B cell (primary cell): ENCODE measurements around the gene ARID3A. TPM values are rescaled to one million over a fixed set of nuclear protein-coding genes. Genes with fewer than 3 reads are reported as not detected.

Source experiments
- ATAC-seq: fragments of 200-7000 bp; cut with Tn5 transposase; one replicate; pipeline ENCODE4 v1.10.0; 2021; ENCODE audit warnings: low read depth, mild to moderate bottlenecking, moderate number of reproducible peaks, moderate library complexity
- CTCF ChIA-PET: fragments of 350-600 bp; sonication (Branson Sonifier 250); formaldehyde crosslinking; loops from one replicate; lab custom pipeline; 2021; ENCODE audit warnings: antibody characterized with exemption, inconsistent platforms; lab: Charles Lee
- POLR2A ChIA-PET: fragments of 350-600 bp; sonication (Branson Sonifier 250); formaldehyde crosslinking; loops from one replicate; lab custom pipeline; 2021; ENCODE audit warnings: antibody characterized with exemption; lab: Charles Lee
- DNase-seq: peaks from one replicate; pipeline ENCODE4 v3.0.0; 2013
- H2AFZ ChIP-seq: 2 replicates; pipeline ENCODE4 v1.6.1; 2012; ENCODE audit warnings: mild to moderate bottlenecking, low read depth, low read length; ENCODE audit not compliant: insufficient read depth, poor library complexity, severe bottlenecking
- H3K27ac ChIP-seq, 2 donors: 1 replicate in 1 of 2; 2 replicates in 1 of 2; pipeline ENCODE4 v1.5.1; 2012 to 2013; ENCODE audit warnings: low read length in 2 of 2, mild to moderate bottlenecking in 2 of 2, moderate library complexity in 1 of 2
- H3K27me3 ChIP-seq, 4 experiments: fragments of 200-600 bp in 1 of 4; sonication (generic) in 1 of 4; replicated peaks in 1 of 4; 1 replicate in 2 of 4; 2 replicates in 2 of 4; pipeline versions ENCODE4 v1.6.1 to v1.7.0; 2013 to 2016; ENCODE audit warnings: low read length in 3 of 4, mild to moderate bottlenecking in 2 of 4, mixed read lengths in 1 of 4, moderate library complexity in 1 of 4; ENCODE audit not compliant: insufficient read depth in 4 of 4, control insufficient read depth in 3 of 4; ENCODE audit errors: control extremely low read depth in 1 of 4
- H3K36me3 ChIP-seq, 2 experiments: replicated peaks in 1 of 2; 1 replicate in 1 of 2; 2 replicates in 1 of 2; pipeline versions ENCODE4 v1.6.1 to v1.7.1; 2013; ENCODE audit warnings: low read length in 1 of 2; ENCODE audit not compliant: insufficient read depth in 2 of 2, control insufficient read depth in 1 of 2; ENCODE audit errors: control extremely low read depth in 1 of 2, extremely low read depth in 1 of 2
- H3K4me1 ChIP-seq, 2 donors: fragments of 200-600 bp in 1 of 2; sonication (generic) in 1 of 2; 1 replicate in 1 of 2; 2 replicates in 1 of 2; pipeline versions ENCODE4 v1.5.1 to v1.6.1; 2013 to 2017; ENCODE audit warnings: low read length in 2 of 2; ENCODE audit not compliant: control insufficient read depth in 2 of 2, insufficient read depth in 2 of 2
- H3K4me2 ChIP-seq: replicated peaks from 2 replicates; pipeline ENCODE3; 2012; ENCODE audit warnings: mild to moderate bottlenecking, low read depth, low read length; ENCODE audit not compliant: poor library complexity, severe bottlenecking
- H3K4me3 ChIP-seq, 5 experiments: fragments of 200-600 bp in 1 of 5; sonication (generic) in 1 of 5; 1 replicate in 3 of 5; 2 replicates in 2 of 5; pipeline versions ENCODE4 v1.5.1 to v1.7.0; 2011 to 2016; ENCODE audit warnings: low read length in 4 of 5, mild to moderate bottlenecking in 4 of 5, low read depth in 2 of 5, control low read depth in 1 of 5, moderate library complexity in 1 of 5; ENCODE audit not compliant: insufficient read depth in 1 of 5; ENCODE audit errors: control extremely low read depth in 1 of 5, extremely low read depth in 1 of 5
- H3K79me2 ChIP-seq: fragments of 200-600 bp; sonication (generic); one replicate; pipeline ENCODE4 v1.6.0; 2016; ENCODE audit warnings: low read length; ENCODE audit not compliant: control insufficient read depth, insufficient read depth
- H3K9ac ChIP-seq: fragments of 200-600 bp; sonication (generic); 2 replicates; pipeline ENCODE4 v1.6.1; 2017; ENCODE audit warnings: mild to moderate bottlenecking, low read length, moderate library complexity
- H3K9me3 ChIP-seq, 3 donors: one replicate each; pipeline versions ENCODE4 v1.6.1 to v1.7.1; 2013; ENCODE audit warnings: low read length in 2 of 3; ENCODE audit not compliant: control insufficient read depth in 2 of 3, insufficient read depth in 1 of 3; ENCODE audit errors: control extremely low read depth in 1 of 3
- H4K20me1 ChIP-seq: 2 replicates; pipeline ENCODE4 v1.6.0; 2012; ENCODE audit warnings: mild to moderate bottlenecking, low read length; ENCODE audit not compliant: insufficient read depth, control insufficient read depth, poor library complexity, severe bottlenecking
- H3K27ac Mint-ChIP-seq: one replicate; pipeline ENCODE4 v1.8.0; 2021; ENCODE audit warnings: mixed read lengths
- H3K27me3 Mint-ChIP-seq: one replicate; pipeline ENCODE4 v1.8.0; 2021; ENCODE audit warnings: mixed read lengths
- H3K4me1 Mint-ChIP-seq: one replicate; pipeline ENCODE4 v1.8.0; 2021; ENCODE audit warnings: mixed read lengths
- H3K4me3 Mint-ChIP-seq: one replicate; pipeline ENCODE4 v1.8.0; 2021; ENCODE audit warnings: mixed read lengths
- H3K9me3 Mint-ChIP-seq: one replicate; pipeline ENCODE4 v1.8.0; 2022; ENCODE audit warnings: mixed read lengths; ENCODE audit not compliant: insufficient read depth
- EZH2 ChIP-seq: IDR thresholded peaks from 2 replicates; pipeline ENCODE4 v1.6.1; 2012; ENCODE audit warnings: borderline replicate concordance, low read depth, mild to moderate bottlenecking, moderate library complexity, low read length; ENCODE audit not compliant: insufficient read depth, poor library complexity, severe bottlenecking
- WGBS: methylation state at CpG from one replicate; pipeline ENCODE4 v1.1.5; 2013; ENCODE audit warnings: missing lambda C conversion rate; ENCODE audit not compliant: insufficient coverage; 5-methylcytosine and 5-hydroxymethylcytosine counted together
- intact Hi-C: fragments of 100-400 bp; cut with micrococcal nuclease; formaldehyde crosslinking; loops from one replicate; pipeline ENCODE4 v1.10.0; 2022
- polyA plus RNA-seq: library from polyadenylated mRNA; depleted of rRNA; stranded (reverse); fragments of >200 nt; gene quantifications from 2 replicates; pipeline ENCODE4 v1.2.3, GENCODE V29; 2012
- total RNA-seq, 2 donors: library from RNA; stranded (reverse); fragments of 120-200 nt in 1 of 2; gene quantifications; 1 replicate in 1 of 2; 2 replicates in 1 of 2; pipeline versions ENCODE4 v1.2.3 to v1.2.4, GENCODE V29; 2013 to 2022
- TF ChIP-seq, protein P1 (sequence below): fragments of 200-600 bp; IDR thresholded peaks from one replicate; pipeline ENCODE4 v1.8.0; 2022; ENCODE audit warnings: antibody characterized with exemption, mild to moderate bottlenecking

ARID3A gene
- total and polyA plus RNA-seq, 2 donors (not counting 1 experiment from before 2014, with no cell fraction given): 22.9 to 60.5 TPM

DNA sequence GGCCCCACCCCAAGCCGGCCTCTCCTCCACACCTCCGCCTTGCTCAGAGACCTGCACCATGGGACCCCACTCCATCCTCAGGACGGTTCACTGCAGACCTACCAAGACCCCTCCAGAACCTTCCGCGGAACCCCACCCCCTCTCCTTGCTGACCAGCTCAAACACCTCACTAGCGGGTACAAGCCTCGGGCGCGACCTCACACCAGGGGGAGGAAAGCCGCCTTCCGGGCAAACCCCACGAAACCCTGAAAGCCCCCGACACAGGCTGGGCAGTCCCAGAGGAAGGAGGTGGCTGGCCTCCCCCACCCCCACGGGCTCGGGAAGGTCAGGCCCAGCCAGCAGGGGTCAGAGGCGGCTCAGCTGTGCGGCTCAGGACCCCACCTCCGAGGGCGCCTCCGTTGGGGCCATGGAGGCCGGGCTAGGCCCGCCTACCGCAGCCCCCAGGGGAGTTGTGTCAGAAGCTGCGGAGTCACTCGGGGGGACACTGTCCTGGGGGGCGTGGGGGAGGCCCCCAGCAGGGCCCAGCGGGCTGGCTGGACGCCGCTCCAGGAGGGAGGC, 84.2 kb downstream of the ARID3A start:
- 90% methylated on average over 28 of the region's 29 CpGs for WGBS
- DNase-seq (no peak), ATAC-seq (no peak)
- H3K36me3 ChIP-seq: peaks cover 0 to 34% of the 10 kb centered on the region in 2 experiments
- Mint-ChIP-seq H3K27me3 (no peaks in the 10 kb centered on the region), H3K4me1 (peaks cover 5% of the 10 kb centered on the region), H3K27ac (no peak overlapping the region), H3K9me3 (no peaks in the 10 kb centered on the region), H3K4me3 (no peak overlapping the region)
- POLR2A ChIA-PET: interaction anchor here (0.6 kb wide), 2 partner anchors 8 to 25 kb away, joined by 4 read pairs; no protein-coding TSS in a partner anchor
- peaks cover 29% of the 10 kb centered on the region for H3K79me2 ChIP-seq
- no peaks in the 10 kb centered on the region for H3K9me3 ChIP-seq
- H3K4me3 ChIP-seq: no peak overlapping the region
- no peak overlapping the region for H3K27ac ChIP-seq
- no peak for TF ChIP-seq EZH2
- TF ChIP-seq, protein P1, sequence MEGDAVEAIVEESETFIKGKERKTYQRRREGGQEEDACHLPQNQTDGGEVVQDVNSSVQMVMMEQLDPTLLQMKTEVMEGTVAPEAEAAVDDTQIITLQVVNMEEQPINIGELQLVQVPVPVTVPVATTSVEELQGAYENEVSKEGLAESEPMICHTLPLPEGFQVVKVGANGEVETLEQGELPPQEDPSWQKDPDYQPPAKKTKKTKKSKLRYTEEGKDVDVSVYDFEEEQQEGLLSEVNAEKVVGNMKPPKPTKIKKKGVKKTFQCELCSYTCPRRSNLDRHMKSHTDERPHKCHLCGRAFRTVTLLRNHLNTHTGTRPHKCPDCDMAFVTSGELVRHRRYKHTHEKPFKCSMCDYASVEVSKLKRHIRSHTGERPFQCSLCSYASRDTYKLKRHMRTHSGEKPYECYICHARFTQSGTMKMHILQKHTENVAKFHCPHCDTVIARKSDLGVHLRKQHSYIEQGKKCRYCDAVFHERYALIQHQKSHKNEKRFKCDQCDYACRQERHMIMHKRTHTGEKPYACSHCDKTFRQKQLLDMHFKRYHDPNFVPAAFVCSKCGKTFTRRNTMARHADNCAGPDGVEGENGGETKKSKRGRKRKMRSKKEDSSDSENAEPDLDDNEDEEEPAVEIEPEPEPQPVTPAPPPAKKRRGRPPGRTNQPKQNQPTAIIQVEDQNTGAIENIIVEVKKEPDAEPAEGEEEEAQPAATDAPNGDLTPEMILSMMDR: no peak
- H3K27me3 ChIP-seq: no peaks in the 10 kb centered on the region
- intact Hi-C loops: no loop called here
- H3K4me1 ChIP-seq: no peaks in the 10 kb centered on the region
- CTCF ChIA-PET: interaction anchor here (0.9 kb wide), 1 partner anchor 48 kb away, joined by 3 read pairs; no protein-coding TSS in a partner anchor
- H2AFZ ChIP-seq: no peak overlapping the region
- peaks cover 58% of the 10 kb centered on the region for H4K20me1 ChIP-seq
- H3K9ac ChIP-seq: no peak overlapping the region
- H3K4me2 ChIP-seq: no peak overlapping the region

DNA sequence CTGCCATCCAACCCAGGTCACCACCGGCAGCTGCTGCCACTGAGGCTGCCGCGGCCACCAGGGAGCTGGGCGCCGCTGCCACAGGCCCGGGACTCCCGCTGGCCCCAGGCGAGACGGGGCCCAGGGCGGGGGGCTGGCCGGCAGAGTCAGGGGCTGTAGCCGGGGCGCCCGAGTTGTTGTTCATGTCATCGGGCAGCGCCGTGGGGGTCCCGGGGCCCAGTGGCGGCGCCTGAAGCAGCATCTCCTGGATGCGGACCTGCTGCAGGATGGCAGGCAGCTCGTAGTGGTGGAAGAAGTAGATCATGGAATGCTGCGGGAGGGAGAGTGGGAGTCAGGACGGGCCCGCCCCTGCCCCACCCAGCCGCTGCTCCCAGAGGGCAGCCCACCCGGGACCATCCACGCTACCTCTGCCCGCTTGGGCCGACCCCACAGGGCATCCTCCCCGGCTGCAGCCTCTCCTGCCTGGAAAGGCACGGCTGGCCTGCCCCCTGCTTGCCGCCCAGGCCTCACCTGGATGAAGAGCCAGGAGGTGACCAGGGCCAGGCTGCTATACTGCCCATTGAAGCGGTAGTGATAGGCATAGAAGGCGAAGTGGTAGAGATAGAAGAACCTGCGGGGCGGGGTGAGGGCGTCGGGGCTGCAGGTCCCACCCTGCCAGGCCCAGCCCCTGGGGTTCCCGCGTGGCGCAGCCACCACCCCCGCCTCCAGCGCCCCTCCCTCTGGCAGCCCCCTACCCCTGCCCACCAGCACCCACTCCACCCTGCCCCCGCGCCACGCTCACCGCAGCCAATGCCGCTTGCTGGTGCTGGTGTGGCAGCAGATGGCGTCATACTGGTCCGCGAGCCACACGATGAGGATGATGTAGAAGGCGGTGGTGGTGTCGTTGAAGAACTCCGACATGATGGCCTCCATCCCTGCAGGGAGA, 85.0 kb downstream of the ARID3A start:
- CTCF ChIA-PET: no interaction called here
- Mint-ChIP-seq H3K27me3 (no peaks in the 10 kb centered on the region), H3K4me3 (no peak overlapping the region), H3K9me3 (no peaks in the 10 kb centered on the region), H3K27ac (no peak overlapping the region), H3K4me1 (peaks cover 7% of the 10 kb centered on the region)
- Histone ChIP-seq H3K27me3 (no peaks in the 10 kb centered on the region), H3K4me2 (no peak overlapping the region), H3K4me1 (peaks cover 0 to 7% of the 10 kb centered on the region in 2 donors), H3K27ac (no peak overlapping the region), H2AFZ (no peak overlapping the region), H4K20me1 (peaks cover 66% of the 10 kb centered on the region), H3K4me3 (no peak overlapping the region), H3K9me3 (no peaks in the 10 kb centered on the region), H3K9ac (no peak overlapping the region), H3K79me2 (peaks cover 37% of the 10 kb centered on the region), H3K36me3 (peaks cover 0 to 38% of the 10 kb centered on the region in 2 experiments)
- intact Hi-C loops: no loop called here
- no peak for TF ChIP-seq EZH2
- TF ChIP-seq, protein P1: no peak
- POLR2A ChIA-PET: interaction anchor here (0.6 kb wide), 1 partner anchor 26 kb away, joined by 4 read pairs; no protein-coding TSS in a partner anchor
- ATAC-seq (no peak), DNase-seq (no peak)
- WGBS: 92% methylated on average over 46 of the region's 56 CpGs
